Natural killer cell (primary cell): Measurements from ENCODE around the gene FNDC3B. TPM values are rescaled to one million over a fixed set of nuclear protein-coding genes. Genes with fewer than 3 reads are reported as not detected.
A peak's percentile ranks its signal among the peaks of the same experiment; 100 is the strongest.

Experiments
- ATAC-seq, 3 donors: fragments of 150-1000 bp in 2 of 3; fragments of 200-7000 bp in 1 of 3; cut with Tn5 transposase; 1 replicate in 1 of 3; 2 replicates in 2 of 3; pipeline ENCODE4 v1.10.0; 2021; ENCODE audit warnings: mild to moderate bottlenecking in 2 of 3, moderate library complexity in 2 of 3
- DNase-seq, 2 donors: peaks; one replicate each; pipeline versions ENCODE4 v3.0.0 to v3.0.0-alpha.2; 2013 to 2021; ENCODE audit warnings: mixed read lengths in 1 of 2
- H3K27ac ChIP-seq: one replicate; pipeline ENCODE4 v1.5.1; 2013; ENCODE audit warnings: mild to moderate bottlenecking, low read length
- H3K27me3 ChIP-seq: one replicate; pipeline ENCODE4 v1.6.1; 2013; ENCODE audit warnings: low read length; ENCODE audit not compliant: control insufficient read depth, insufficient read depth
- H3K36me3 ChIP-seq: one replicate; pipeline ENCODE4 v1.6.1; 2013; ENCODE audit warnings: low read length; ENCODE audit not compliant: control insufficient read depth, insufficient read depth
- H3K4me1 ChIP-seq: one replicate; pipeline ENCODE4 v1.6.1; 2013; ENCODE audit warnings: low read length; ENCODE audit not compliant: control insufficient read depth, insufficient read depth
- H3K4me3 ChIP-seq: one replicate; pipeline ENCODE4 v1.5.1; 2013; ENCODE audit warnings: low read length
- H3K9me3 ChIP-seq: one replicate; pipeline ENCODE4 v1.6.1; 2013; ENCODE audit warnings: low read length; ENCODE audit not compliant: control insufficient read depth, insufficient read depth
- H3K27ac Mint-ChIP-seq, 2 donors: one replicate each; pipeline ENCODE4 v1.8.0; 2022; ENCODE audit warnings: mild to moderate bottlenecking in 2 of 2, mixed read lengths in 2 of 2, moderate library complexity in 1 of 2
- H3K27me3 Mint-ChIP-seq, 2 donors: one replicate each; pipeline ENCODE4 v1.8.0; 2022; ENCODE audit warnings: low read depth in 2 of 2, mixed read lengths in 2 of 2
- H3K36me3 Mint-ChIP-seq: one replicate; pipeline ENCODE4 v1.8.0; 2022; ENCODE audit warnings: mixed read lengths
- H3K4me1 Mint-ChIP-seq, 2 donors: one replicate each; pipeline ENCODE4 v1.8.0; 2022; ENCODE audit warnings: mixed read lengths in 2 of 2
- H3K4me3 Mint-ChIP-seq: one replicate; pipeline ENCODE4 v1.8.0; 2022; ENCODE audit warnings: mild to moderate bottlenecking, moderate library complexity, mixed read lengths
- H3K9me3 Mint-ChIP-seq, 2 donors: one replicate each; pipeline ENCODE4 v1.8.0; 2022; ENCODE audit warnings: mixed read lengths in 2 of 2
- CTCF ChIP-seq: fragments of 200-600 bp; IDR thresholded peaks from one replicate; pipeline ENCODE4 v1.8.0; 2022; ENCODE audit warnings: antibody characterized with exemption
- WGBS: methylation state at CpG from one replicate; pipeline ENCODE4 v1.1.7; 2013; ENCODE audit warnings: missing lambda C conversion rate; ENCODE audit not compliant: insufficient coverage; 5-methylcytosine and 5-hydroxymethylcytosine counted together
- intact Hi-C: fragments of 100-400 bp; cut with micrococcal nuclease; formaldehyde crosslinking; loops from one replicate; pipeline ENCODE4 v1.14.2; 2022
- total RNA-seq, 4 donors: library from RNA; stranded (reverse); fragments of 120-200 nt in 1 of 4; gene quantifications; one replicate each; pipeline versions ENCODE4 v1.2.3 to v1.2.4, GENCODE V29; 2013 to 2022

FNDC3B gene
- total RNA-seq, 3 donors from 2014 or later (not counting 1 experiment from before 2014, with no cell fraction given): 154 to 214 (median 206) TPM

- Mint-ChIP-seq H3K9me3 (peaks cover 0 to 2% of the 10 kb centered on the region in 2 donors), H3K36me3 (peaks cover 8% of the 10 kb centered on the region), H3K4me1 (peaks cover 45 to 47% of the 10 kb centered on the region in 2 donors), H3K4me3 (no peak overlapping the region), H3K27ac (peak overlapping the region; percentile 30 to 58), H3K27me3 (no peaks in the 10 kb centered on the region)
- Histone ChIP-seq H3K36me3 (peaks cover 27% of the 10 kb centered on the region), H3K4me3 (no peak overlapping the region), H3K27me3 (no peaks in the 10 kb centered on the region), H3K4me1 (peaks cover 6% of the 10 kb centered on the region), H3K9me3 (no peaks in the 10 kb centered on the region), H3K27ac (no peak overlapping the region)
- no peak for DNase-seq
- intact Hi-C loops: no loop called here
- ATAC-seq: peak in 1 of 3 donors; percentile 59
- 92% methylated on average over 5 of the region's 6 CpGs for WGBS
- TF ChIP-seq CTCF: no peak
Observed at GRCh38 chr3:172294223-172294806, 254.9 kb downstream of the FNDC3B start.

GRCh38 chr3:172296248-172296974 is 257.0 kb downstream of the FNDC3B start:
- no peak overlapping the region for H3K4me3 Mint-ChIP-seq
- over 99% methylated on average over 9 of the region's 9 CpGs for WGBS
- peaks cover 44% of the 10 kb centered on the region for H3K36me3 ChIP-seq
- no peak for ATAC-seq
- no peaks in the 10 kb centered on the region for H3K4me1 ChIP-seq
- intact Hi-C loops: no loop called here
- peaks cover 37 to 40% of the 10 kb centered on the region in 2 donors for H3K4me1 Mint-ChIP-seq
- H3K27ac ChIP-seq: no peak overlapping the region
- no peak for TF ChIP-seq CTCF
- no peaks in the 10 kb centered on the region for H3K9me3 ChIP-seq
- peak overlapping the region in 1 of 2 donors; percentile 0 for H3K27ac Mint-ChIP-seq
- H3K4me3 ChIP-seq: no peak overlapping the region
- DNase-seq: no peak
- no peaks in the 10 kb centered on the region for H3K27me3 ChIP-seq
- peaks cover 15% of the 10 kb centered on the region for H3K36me3 Mint-ChIP-seq
- H3K9me3 Mint-ChIP-seq: peaks cover 0 to 2% of the 10 kb centered on the region in 2 donors
- no peaks in the 10 kb centered on the region for H3K27me3 Mint-ChIP-seq

GRCh38 chr3:172296975-172297332 is 257.6 kb downstream of the FNDC3B start:
- Histone ChIP-seq H3K4me1 (no peaks in the 10 kb centered on the region), H3K36me3 (peaks cover 45% of the 10 kb centered on the region), H3K9me3 (no peaks in the 10 kb centered on the region), H3K27me3 (no peaks in the 10 kb centered on the region), H3K4me3 (no peak overlapping the region), H3K27ac (no peak overlapping the region)
- H3K27ac Mint-ChIP-seq: no peak overlapping the region
- intact Hi-C loops: no loop called here
- no peak overlapping the region for H3K4me3 Mint-ChIP-seq
- ATAC-seq (no peak), DNase-seq (no peak)
- peaks cover 0 to 2% of the 10 kb centered on the region in 2 donors for H3K9me3 Mint-ChIP-seq
- H3K4me1 Mint-ChIP-seq: peaks cover 34 to 36% of the 10 kb centered on the region in 2 donors
- H3K27me3 Mint-ChIP-seq: no peaks in the 10 kb centered on the region
- WGBS: 97% methylated on average over 2 of the region's 2 CpGs
- H3K36me3 Mint-ChIP-seq: peaks cover 15% of the 10 kb centered on the region
- no peak for TF ChIP-seq CTCF
